RWPE2 (cell line): ENCODE measurements around the gene ROR2.

Source experiments
- ATAC-seq: fragments of 200-7000 bp; cut with Tn5 transposase; 3 replicates; pipeline ENCODE4 v1.9.1; 2021; ENCODE audit warnings: low read depth
- DNase-seq: peaks from one replicate; pipeline ENCODE4 v3.0.0-alpha.2; 2020; ENCODE audit warnings: low spot score
- H3K27ac ChIP-seq: fragments of 450-650 bp; 2 replicates; pipeline ENCODE4 v1.5.1; 2017; ENCODE audit warnings: mild to moderate bottlenecking; ENCODE audit not compliant: poor library complexity, severe bottlenecking
- H3K27me3 ChIP-seq: fragments of 250-450 bp; sonication (Bioruptor Pico); 2 replicates; pipeline ENCODE4 v1.5.1; 2021; ENCODE audit warnings: mild to moderate bottlenecking, moderate library complexity; ENCODE audit not compliant: insufficient read depth, poor library complexity, severe bottlenecking
- H3K36me3 ChIP-seq: fragments of 250-450 bp; sonication (Bioruptor Pico); 2 replicates; pipeline ENCODE4 v1.5.1; 2020; ENCODE audit warnings: low read depth, mild to moderate bottlenecking, moderate library complexity
- H3K4me1 ChIP-seq: fragments of 250-450 bp; sonication (Bioruptor Pico); 2 replicates; pipeline ENCODE4 v1.5.1; 2021; ENCODE audit warnings: mild to moderate bottlenecking, moderate library complexity; ENCODE audit not compliant: insufficient read depth, poor library complexity, severe bottlenecking
- H3K4me3 ChIP-seq: fragments of 250-450 bp; sonication (Bioruptor Pico); 2 replicates; pipeline ENCODE4 v1.5.1; 2021; ENCODE audit warnings: mild to moderate bottlenecking, moderate library complexity; ENCODE audit not compliant: severe bottlenecking
- H3K9me3 ChIP-seq: fragments of 250-450 bp; sonication (Bioruptor Pico); 2 replicates; pipeline ENCODE4 v1.5.1; 2021; ENCODE audit warnings: mild to moderate bottlenecking, moderate library complexity; ENCODE audit not compliant: severe bottlenecking
- CTCF ChIP-seq: fragments of 450-650 bp; IDR thresholded peaks from one replicate; pipeline ENCODE4 v1.5.1; 2017; ENCODE audit warnings: mild to moderate bottlenecking, moderate library complexity; ENCODE audit not compliant: poor library complexity, severe bottlenecking

ROR2 gene

GRCh38 chr9:91676046-91676445 is 274.0 kb downstream of the ROR2 start:
- Histone ChIP-seq H3K36me3 (no peaks in the 10 kb centered on the region), H3K4me1 (peaks cover 3% of the 10 kb centered on the region), H3K27me3 (peaks cover 2% of the 10 kb centered on the region), H3K9me3 (no peaks in the 10 kb centered on the region), H3K4me3 (no peak overlapping the region), H3K27ac (no peak overlapping the region)
- peak; percentile 41 for TF ChIP-seq CTCF
- no peak for DNase-seq
- ATAC-seq, result peak; percentile 56

- no peak for ATAC-seq
- Histone ChIP-seq H3K27me3 (no peaks in the 10 kb centered on the region), H3K27ac (no peak overlapping the region), H3K36me3 (no peaks in the 10 kb centered on the region), H3K4me1 (no peaks in the 10 kb centered on the region), H3K4me3 (no peak overlapping the region), H3K9me3 (no peaks in the 10 kb centered on the region)
- no peak for DNase-seq
- no peak for TF ChIP-seq CTCF
These were observed 285.4 kb downstream of the ROR2 start for GRCh38 chr9:91664663-91665062.

- H3K4me3 ChIP-seq, result no peak overlapping the region
- H3K9me3 ChIP-seq, result no peaks in the 10 kb centered on the region
- H3K4me1 ChIP-seq, result no peaks in the 10 kb centered on the region
- no peak for TF ChIP-seq CTCF
- no peaks in the 10 kb centered on the region for H3K27me3 ChIP-seq
- no peak for ATAC-seq
- H3K27ac ChIP-seq, result no peak overlapping the region
- H3K36me3 ChIP-seq, result no peaks in the 10 kb centered on the region
- no peak for DNase-seq
These were observed 286.2 kb downstream of the ROR2 start for GRCh38 chr9:91663858-91664257.

GRCh38 chr9:91661451-91661850 is 288.6 kb downstream of the ROR2 start:
- no peaks in the 10 kb centered on the region for H3K9me3 ChIP-seq
- no peak overlapping the region for H3K4me3 ChIP-seq
- ATAC-seq (no peak), DNase-seq (no peak)
- no peak for TF ChIP-seq CTCF
- H3K27ac ChIP-seq, result no peak overlapping the region
- no peaks in the 10 kb centered on the region for H3K36me3 ChIP-seq
- no peaks in the 10 kb centered on the region for H3K27me3 ChIP-seq
- H3K4me1 ChIP-seq, result no peaks in the 10 kb centered on the region

- Histone ChIP-seq H3K27ac (no peak overlapping the region), H3K4me3 (no peak overlapping the region), H3K4me1 (no peaks in the 10 kb centered on the region), H3K27me3 (no peaks in the 10 kb centered on the region), H3K36me3 (no peaks in the 10 kb centered on the region), H3K9me3 (no peaks in the 10 kb centered on the region)
- no peak for TF ChIP-seq CTCF
- DNase-seq (no peak), ATAC-seq (no peak)
These were observed 289.5 kb downstream of the ROR2 start for GRCh38 chr9:91660521-91660920.
